BJ (cell line): ENCODE measurements around the gene RAD51C. TPM values are rescaled to one million over a fixed set of nuclear protein-coding genes. Genes with fewer than 3 reads are reported as not detected.
"Not testable (repeated sequence)": the region's sequence is repeated elsewhere in the genome, so short reads cannot be mapped to it uniquely, and the experiment has no call there.

ENCODE experiments used
- CTCF ChIA-PET: fragments of 350-600 bp; formaldehyde crosslinking; extraction: SDS; loops from one replicate; lab custom pipeline; 2021; ENCODE audit warnings: antibody characterized with exemption, inconsistent platforms; lab: Yijun Ruan, JAX
- POLR2A ChIA-PET: fragments of 300-600 bp; sonication (Branson Sonifier 250); formaldehyde crosslinking; extraction: SDS; loops from one replicate; lab custom pipeline; 2021; ENCODE audit warnings: antibody characterized with exemption; lab: Charles Lee
- DNase-seq: peaks from one replicate; pipeline ENCODE4 v3.0.0-alpha.2; 2011; ENCODE audit warnings: low read depth
- H3K27me3 ChIP-seq: 2 replicates; pipeline ENCODE4 v1.6.0; 2011; ENCODE audit warnings: low read length; ENCODE audit not compliant: control insufficient read depth, insufficient read depth
- H3K36me3 ChIP-seq: 2 replicates; pipeline ENCODE4 v1.5.1; 2011; ENCODE audit warnings: low read length; ENCODE audit not compliant: control insufficient read depth, insufficient read depth
- H3K4me3 ChIP-seq: 2 replicates; pipeline ENCODE4 v1.5.1; 2011; ENCODE audit warnings: low read depth, mild to moderate bottlenecking, control low read depth, low read length
- CTCF ChIP-seq: IDR thresholded peaks from 2 replicates; pipeline ENCODE4 v1.5.1; 2011; ENCODE audit warnings: low read depth, mild to moderate bottlenecking, control low read depth, inconsistent platforms, low read length, moderate library complexity; ENCODE audit not compliant: insufficient read depth
- polyA plus RNA-seq: library from polyadenylated mRNA; depleted of rRNA; stranded (reverse); fragments of >200 nt; gene quantifications from 2 replicates; pipeline ENCODE4 v1.2.3, GENCODE V29; 2011

RAD51C gene
- polyA plus RNA-seq, 1 experiment, result 15.0 TPM

DNA sequence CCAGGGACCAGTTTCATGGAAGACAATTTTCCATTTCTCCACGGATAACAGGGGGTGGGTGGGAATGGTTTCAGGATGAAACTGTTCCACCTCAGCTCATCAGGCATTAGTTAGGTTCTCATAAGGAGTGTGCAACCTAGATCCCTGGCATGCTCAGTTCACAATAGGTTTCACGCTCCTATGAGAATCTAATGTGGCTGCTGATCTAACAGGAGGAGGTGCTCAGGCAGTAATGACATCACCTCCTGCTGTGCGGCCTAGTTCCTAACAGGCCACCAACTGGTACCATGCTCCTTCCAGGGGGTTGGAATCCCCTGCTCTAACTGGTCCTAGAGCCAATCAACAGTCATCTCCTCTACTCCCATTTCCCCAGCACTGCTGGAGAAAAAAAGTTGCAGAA is 20.4 kb upstream of the RAD51C start:
- Histone ChIP-seq H3K36me3 (no peaks in the 10 kb centered on the region), H3K4me3 (no peak overlapping the region), H3K27me3 (no peaks in the 10 kb centered on the region)
- DNase-seq, result no peak
- TF ChIP-seq CTCF, result no peak
- ChIA-PET POLR2A (no interaction called here), CTCF (interaction anchor here (0.6 kb wide), 1 partner anchor 475 kb away, joined by 3 read pairs; no protein-coding TSS in a partner anchor)

- Histone ChIP-seq H3K27me3 (no peaks in the 10 kb centered on the region), H3K36me3 (no peaks in the 10 kb centered on the region), H3K4me3 (no peak overlapping the region)
- POLR2A ChIA-PET, result interaction anchor here (0.6 kb wide), 1 partner anchor 46 kb away, joined by 8 read pairs; no protein-coding TSS in a partner anchor
- DNase-seq, result no peak
- TF ChIP-seq CTCF, result no peak
- CTCF ChIA-PET, result no interaction called here
These were observed 15.1 kb upstream of the RAD51C start for GRCh38 chr17:58677194-58677880.

DNA sequence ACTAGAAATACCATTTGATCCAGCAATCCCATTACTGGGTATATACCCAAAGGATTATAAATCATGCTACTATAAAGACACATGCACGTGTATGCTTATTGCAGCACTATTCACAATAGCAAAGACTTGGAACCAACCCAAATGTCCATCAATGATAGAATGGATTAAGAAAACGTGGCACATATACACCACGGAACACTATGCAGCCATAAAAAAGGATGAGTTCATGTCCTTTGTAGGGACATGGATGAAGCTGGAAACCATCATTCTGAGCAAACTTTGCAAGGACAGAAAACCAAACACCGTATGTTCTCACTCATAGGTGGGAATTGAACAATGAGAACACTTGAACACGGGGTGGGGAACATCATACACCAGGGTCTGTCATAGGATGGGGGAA is 14.1 kb upstream of the RAD51C start:
- H3K36me3 ChIP-seq, DNase-seq, H3K4me3 ChIP-seq, H3K27me3 ChIP-seq, POLR2A ChIA-PET, CTCF ChIA-PET: not testable (repeated sequence)

DNA sequence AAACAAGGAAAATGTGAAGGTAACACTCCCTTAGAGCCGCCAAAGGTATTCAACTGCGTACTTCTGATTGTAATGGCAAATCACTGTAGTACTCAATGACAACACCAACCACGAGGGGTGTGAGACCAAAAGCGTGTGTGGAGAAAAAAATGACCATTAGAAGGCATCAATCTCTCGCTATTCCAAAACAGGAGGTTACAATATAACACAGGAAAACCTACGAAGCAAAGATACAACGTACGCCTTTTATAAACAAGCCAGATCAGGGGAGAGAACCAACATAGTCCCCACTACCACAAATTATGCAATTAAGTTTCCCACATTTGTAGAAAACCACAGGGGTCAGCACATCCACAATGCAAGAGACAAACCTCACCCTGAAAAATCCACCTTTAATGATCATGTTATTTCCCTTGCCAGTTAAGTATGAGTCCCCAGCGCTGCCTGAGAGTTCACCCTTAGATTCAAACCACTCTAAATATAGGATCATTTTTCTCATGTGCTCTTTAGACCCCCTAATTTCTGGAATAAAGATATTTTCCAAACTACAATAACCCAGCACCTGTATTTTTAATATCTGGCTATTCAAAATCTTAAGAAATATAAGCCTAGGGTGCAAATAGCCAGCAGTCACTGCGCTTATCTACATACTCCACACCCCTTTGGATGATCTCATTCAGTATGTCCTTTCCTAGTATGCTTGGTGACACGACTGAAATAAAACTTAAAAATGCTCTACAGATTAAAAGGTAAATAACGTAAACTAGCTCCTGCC is 13.0 kb upstream of the RAD51C start:
- H3K4me3 ChIP-seq, result no peak overlapping the region
- DNase-seq, result no peak
- H3K36me3 ChIP-seq, result no peaks in the 10 kb centered on the region
- CTCF ChIA-PET, result no interaction called here
- TF ChIP-seq CTCF, result no peak
- H3K27me3 ChIP-seq, result no peaks in the 10 kb centered on the region
- POLR2A ChIA-PET, result no interaction called here

GRCh38 chr17:58680038-58680369 is 12.4 kb upstream of the RAD51C start:
- TF ChIP-seq CTCF, result no peak
- ChIA-PET CTCF (no interaction called here), POLR2A (no interaction called here)
- Histone ChIP-seq H3K36me3 (no peaks in the 10 kb centered on the region), H3K4me3 (no peak overlapping the region), H3K27me3 (no peaks in the 10 kb centered on the region)
- no peak for DNase-seq
